ENCODE results near the gene SECISBP2. TPM values are rescaled to one million over a fixed set of nuclear protein-coding genes. Genes with fewer than 3 reads are reported as not detected.
A peak's percentile ranks its signal among the peaks of the same experiment; 100 is the strongest.

Gene SECISBP2
- total RNA-seq, 2 experiments from 2014 or later: 27.3 to 34.7 TPM

DNA sequence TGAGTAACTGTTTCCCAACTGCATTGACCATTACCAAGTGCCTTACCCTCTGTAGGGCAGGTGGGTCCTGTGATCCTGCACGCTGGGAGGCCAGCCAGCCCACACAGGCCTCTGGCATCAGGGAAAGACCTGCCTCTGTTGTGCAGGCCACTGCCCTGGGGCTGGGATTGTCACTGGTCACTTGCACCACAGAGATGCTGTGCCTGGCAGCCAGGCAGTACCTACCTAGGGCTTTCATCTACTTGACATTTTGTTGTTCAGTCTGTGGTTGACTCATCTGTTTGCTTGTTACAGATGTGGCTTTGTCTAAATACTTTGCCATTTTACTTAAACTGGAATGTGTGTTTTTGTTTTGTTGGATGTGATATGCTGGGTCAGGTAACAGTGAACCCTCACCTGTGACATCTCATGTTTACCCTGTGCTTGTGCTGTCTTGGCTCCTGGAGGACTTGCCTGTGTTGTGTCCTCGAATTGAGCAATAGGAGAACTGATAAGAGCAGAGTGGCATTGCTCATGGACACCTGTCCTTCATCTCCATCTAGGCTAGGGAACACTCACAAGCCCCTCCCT is 32.8 kb downstream of the SECISBP2 start:
- H3K36me3 Mint-ChIP-seq: peaks cover 38% of the 10 kb centered on the region

DNA sequence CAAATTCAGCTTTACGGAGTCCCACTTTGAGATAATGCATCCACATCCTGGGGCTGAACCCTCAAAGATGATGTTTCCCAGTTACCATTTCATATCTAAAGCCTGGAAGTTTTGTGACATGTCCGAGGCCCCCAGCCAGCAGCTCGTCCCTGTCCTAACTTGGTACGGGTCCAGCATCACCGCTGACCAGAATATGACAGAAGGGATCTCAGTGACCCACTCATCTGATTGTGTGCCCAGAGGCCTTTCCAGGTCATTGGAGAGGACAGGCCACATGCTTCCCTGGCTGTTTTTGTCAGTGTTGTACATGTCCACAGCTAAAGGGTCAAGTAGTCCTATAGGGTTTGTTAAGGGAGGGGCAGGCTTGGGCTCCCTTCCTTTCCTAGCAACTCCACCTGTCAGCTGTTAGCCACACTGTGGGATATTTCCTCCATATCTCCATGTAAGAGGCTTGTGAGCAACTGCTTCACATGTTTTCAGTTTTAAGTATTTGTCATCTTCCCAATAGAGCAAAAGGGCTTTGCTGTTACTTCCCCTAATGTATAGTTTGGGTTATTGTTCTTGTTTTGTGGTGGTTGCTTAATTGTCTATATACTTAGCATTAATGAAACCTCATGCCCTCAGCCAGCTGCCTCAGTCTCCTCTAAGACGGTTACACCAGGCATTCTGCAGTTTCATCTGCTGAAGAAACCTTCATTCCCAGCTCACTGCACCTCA is 33.4 kb downstream of the SECISBP2 start:
- Mint-ChIP-seq H3K4me3 (no peak overlapping the region), H3K27me3 (no peaks in the 10 kb centered on the region), H3K36me3 (peaks cover 38% of the 10 kb centered on the region), H3K9me3 (no peaks in the 10 kb centered on the region), H3K27ac (peak overlapping the region; percentile 81), H3K4me1 (peaks cover 23% of the 10 kb centered on the region)
- DNase-seq: no peak

More for the DNA sequence above, 32.8 kb downstream of the SECISBP2 start:
- peak overlapping the region; percentile 35 for H3K27ac Mint-ChIP-seq
- H3K4me3 Mint-ChIP-seq: no peak overlapping the region
- peaks cover 19% of the 10 kb centered on the region for H3K4me1 Mint-ChIP-seq
- DNase-seq: no peak
- no peaks in the 10 kb centered on the region for H3K9me3 Mint-ChIP-seq
- no peaks in the 10 kb centered on the region for H3K27me3 Mint-ChIP-seq

DNA sequence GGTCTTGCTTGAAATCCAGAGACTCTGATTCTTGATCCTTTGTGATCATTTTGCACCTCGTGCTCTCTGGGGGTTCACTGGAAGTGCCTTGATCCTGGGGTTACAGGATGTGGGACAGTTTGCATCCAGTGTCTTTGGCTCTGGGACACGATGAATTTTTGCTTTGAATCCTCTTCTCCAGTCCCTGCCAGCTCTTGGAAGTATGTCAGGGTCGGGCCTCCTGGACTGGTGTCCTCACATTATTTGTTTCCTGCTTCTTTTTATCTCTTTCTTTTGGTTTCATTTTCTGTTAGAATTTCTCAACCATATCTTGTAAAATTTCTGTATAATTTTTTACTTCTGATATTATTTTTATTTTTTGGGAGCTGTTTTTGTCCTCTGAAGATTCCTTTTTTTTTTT is 34.2 kb downstream of the SECISBP2 start:
- DNase-seq: no peak
- no peaks in the 10 kb centered on the region for H3K9me3 Mint-ChIP-seq
- peak overlapping the region; percentile 81 for H3K27ac Mint-ChIP-seq
- H3K4me3 Mint-ChIP-seq: no peak overlapping the region
- H3K4me1 Mint-ChIP-seq: peaks cover 27% of the 10 kb centered on the region
- H3K27me3 Mint-ChIP-seq: no peaks in the 10 kb centered on the region
- peaks cover 43% of the 10 kb centered on the region for H3K36me3 Mint-ChIP-seq

DNA sequence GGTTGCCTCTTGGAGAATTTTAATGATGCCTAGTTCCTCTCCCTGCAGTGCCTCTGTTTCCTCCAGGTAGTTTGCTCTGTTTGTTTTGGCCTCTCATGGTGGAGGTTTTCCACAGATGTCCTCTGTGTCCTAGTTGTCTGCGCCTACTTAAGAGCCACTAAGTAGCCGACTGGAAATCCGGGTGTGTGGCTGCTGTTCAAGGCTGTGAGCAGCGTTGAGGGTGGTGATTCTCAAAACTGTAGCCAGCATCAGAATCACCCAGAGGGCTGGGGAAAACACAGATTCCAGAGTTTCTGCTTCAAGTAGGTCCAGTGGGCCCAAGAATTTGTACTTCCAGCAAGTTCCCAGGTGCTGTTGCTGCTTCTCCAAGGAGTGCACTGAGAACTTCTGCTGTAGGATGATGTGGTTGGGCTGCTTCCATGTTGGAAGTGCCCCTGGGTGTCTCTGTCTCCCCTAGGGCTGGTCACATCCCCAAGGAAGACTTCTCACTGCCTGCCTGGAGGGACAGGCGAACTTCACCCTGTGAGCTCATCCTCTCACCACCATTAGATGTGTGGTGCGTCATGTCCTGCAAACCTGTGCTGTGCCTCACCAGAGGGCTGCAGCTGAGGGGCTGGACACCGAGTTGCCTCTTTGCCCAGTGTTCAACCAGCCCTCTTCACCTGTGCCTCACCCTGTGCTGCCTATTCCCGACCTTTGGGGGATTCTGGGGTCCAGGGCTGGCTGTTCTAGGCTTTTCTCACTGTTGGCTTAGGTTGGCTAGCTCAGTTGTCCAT is 34.8 kb downstream of the SECISBP2 start:
- H3K36me3 Mint-ChIP-seq: peaks cover 46% of the 10 kb centered on the region
- no peak overlapping the region for H3K4me3 Mint-ChIP-seq
- peak overlapping the region; percentile 75 for H3K27ac Mint-ChIP-seq
- H3K9me3 Mint-ChIP-seq: no peaks in the 10 kb centered on the region
- H3K27me3 Mint-ChIP-seq: no peaks in the 10 kb centered on the region
- peaks cover 30% of the 10 kb centered on the region for H3K4me1 Mint-ChIP-seq
- DNase-seq: no peak

DNA sequence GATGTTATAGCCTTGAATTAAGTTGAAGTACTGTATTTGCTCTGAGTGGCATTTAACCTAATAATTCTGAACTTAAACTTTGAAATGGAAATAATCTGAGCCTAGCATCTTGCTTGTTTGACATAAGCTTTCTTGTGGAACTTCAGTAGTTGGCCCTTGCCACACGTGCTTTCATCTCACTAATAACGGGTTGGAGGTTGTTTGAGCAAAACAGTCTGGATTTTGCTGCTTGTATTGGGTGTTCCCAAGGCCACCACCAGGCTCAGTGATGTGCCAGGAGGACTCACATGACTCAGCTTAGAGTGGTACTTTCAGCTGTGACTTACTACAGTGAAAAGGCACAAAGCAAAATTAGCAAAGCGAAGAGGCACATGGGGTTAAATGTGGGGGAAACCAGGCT is 35.7 kb downstream of the SECISBP2 start:
- Mint-ChIP-seq H3K4me3 (no peak overlapping the region), H3K9me3 (no peaks in the 10 kb centered on the region), H3K36me3 (peaks cover 48% of the 10 kb centered on the region), H3K27ac (peak overlapping the region; percentile 54), H3K4me1 (peaks cover 30% of the 10 kb centered on the region), H3K27me3 (no peaks in the 10 kb centered on the region)
- DNase-seq: no peak

DNA sequence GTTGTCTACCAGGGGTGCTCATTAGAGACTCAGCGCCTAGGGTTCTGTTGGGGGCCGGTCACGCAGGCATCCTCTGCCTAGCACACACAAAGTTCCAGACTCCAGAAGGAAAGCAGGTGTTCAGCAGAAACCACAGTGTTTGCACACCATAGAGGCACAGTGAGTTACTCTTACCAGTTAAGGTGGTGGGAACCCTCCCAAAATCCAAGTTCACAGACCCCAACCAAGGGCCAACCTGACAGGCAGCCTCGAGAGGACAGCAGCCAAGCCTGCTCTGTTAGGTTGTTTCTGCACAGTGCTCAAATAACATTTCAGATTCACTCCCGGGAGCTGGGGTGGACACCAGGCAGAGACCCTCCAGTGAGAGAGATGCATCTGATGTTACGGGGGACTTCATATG is 36.2 kb downstream of the SECISBP2 start:
- Mint-ChIP-seq H3K9me3 (no peaks in the 10 kb centered on the region), H3K36me3 (peaks cover 47% of the 10 kb centered on the region), H3K4me1 (peaks cover 30% of the 10 kb centered on the region), H3K27ac (no peak overlapping the region), H3K27me3 (no peaks in the 10 kb centered on the region), H3K4me3 (no peak overlapping the region)
- DNase-seq: no peak

DNA sequence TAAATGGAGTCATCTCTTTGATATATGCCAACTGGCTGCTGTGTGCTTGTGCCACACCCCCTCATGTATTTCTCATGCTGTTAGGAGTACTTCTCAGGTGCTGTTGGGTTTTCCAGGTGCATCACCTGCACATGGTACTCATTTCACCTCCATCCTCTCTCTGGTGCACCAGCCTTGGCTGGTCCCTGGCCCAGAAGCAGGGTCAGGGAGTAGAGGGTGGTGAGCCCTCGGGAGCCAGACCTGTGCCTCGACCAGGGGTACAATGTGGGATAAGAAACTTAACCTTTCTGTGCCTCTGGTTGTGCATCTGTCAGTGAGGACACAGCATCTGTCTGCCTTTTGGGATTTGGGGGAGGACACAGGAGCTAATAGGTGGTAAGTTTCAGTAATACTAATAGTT is 38.5 kb downstream of the SECISBP2 start:
- Mint-ChIP-seq H3K4me1 (peaks cover 22% of the 10 kb centered on the region), H3K27ac (no peak overlapping the region), H3K4me3 (no peak overlapping the region), H3K27me3 (no peaks in the 10 kb centered on the region), H3K36me3 (peaks cover 51% of the 10 kb centered on the region), H3K9me3 (no peaks in the 10 kb centered on the region)
- no peak for DNase-seq

DNA sequence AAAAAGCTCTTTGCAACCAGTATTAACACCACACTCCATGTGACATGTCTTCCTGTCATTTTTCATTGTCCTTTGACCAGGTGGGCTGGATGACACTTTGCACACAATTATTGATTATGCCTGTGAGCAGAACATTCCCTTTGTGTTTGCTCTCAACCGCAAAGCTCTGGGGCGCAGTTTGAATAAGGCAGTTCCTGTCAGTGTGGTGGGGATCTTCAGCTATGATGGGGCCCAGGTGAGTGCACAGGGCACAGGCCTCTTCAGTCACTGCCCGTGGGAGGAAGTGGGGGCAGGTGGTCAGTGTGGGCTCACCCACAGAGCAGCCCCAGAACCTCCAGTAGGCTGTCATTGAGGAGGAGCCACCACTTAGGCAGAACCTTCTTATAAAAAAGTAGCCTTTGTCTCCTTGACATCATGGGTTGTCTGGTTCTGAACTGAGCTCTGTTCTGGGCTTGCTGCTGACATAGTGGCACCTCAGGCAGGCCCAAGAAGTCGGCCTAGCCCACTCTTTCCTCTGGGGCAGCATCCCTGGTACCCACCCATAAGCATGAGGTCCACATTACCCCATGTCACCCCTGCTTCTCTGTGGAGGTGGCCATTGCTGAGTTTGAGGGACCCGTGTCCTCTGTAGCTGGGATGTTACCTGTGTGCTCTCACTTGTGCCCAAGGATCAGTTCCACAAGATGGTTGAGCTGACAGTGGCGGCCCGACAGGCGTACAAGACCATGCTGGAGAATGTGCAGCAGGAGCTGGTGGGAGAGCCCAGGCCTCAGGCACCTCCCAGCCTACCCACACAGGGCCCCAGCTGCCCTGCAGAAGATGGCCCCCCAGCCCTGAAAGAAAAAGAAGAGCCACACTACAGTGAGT is 39.3 kb downstream of the SECISBP2 start:
- H3K9me3 Mint-ChIP-seq: no peaks in the 10 kb centered on the region
- H3K36me3 Mint-ChIP-seq: peaks cover 46% of the 10 kb centered on the region

DNA sequence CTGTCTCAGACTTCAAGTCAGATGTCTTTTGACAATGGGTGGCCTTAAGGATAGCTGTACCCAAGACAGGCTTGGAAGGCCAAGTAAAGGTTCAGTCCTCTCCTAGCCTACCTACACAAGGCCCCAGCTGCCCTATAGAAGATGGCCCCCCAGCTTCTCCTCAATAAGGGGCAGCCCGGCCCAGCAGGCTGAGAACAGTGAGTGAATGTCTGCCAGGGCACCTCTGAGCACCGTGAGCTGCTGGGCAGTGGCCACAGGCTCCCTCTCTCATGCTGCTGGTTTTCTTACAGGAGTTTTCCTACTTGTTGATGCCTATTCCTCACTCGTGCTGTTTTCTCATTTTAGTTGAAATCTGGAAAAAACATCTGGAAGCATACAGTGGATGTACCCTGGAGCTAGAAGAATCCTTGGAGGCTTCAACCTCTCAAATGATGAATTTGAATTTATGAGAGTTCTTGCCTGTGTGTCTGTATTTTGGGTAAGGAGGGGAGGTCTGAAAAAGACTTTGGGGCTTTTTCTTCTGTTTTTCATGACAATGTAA is 40.1 kb downstream of the SECISBP2 start:
- DNase-seq: no peak
- H3K27ac Mint-ChIP-seq: peak overlapping the region; percentile 54

More for the DNA sequence above, 39.3 kb downstream of the SECISBP2 start:
- no peak for DNase-seq
- peak overlapping the region; percentile 64 for H3K27ac Mint-ChIP-seq
- H3K4me1 Mint-ChIP-seq: peaks cover 14% of the 10 kb centered on the region
- no peaks in the 10 kb centered on the region for H3K27me3 Mint-ChIP-seq
- H3K4me3 Mint-ChIP-seq: no peak overlapping the region

DNA sequence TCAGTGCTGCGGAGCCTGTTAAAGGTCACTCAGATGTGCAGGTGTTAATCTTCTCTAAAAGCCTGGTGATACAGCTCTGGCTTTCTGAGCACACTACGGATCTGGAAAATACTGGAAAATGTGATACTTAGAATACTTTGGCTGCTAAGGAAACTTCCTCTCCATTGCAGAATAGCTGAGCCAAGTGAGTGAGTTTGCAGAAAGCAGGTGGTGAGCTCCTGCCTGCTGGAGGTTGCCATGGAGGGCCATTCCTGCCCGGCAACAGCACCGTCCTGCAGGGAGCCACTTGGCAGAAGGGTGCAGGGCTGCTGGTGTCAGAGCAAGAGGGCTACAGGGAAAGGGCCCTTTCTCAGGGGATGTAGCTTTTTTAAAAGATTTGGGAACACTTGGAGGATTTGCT is 40.7 kb downstream of the SECISBP2 start:
- H3K4me1 Mint-ChIP-seq: peaks cover 11% of the 10 kb centered on the region
- no peak overlapping the region for H3K4me3 Mint-ChIP-seq
- no peaks in the 10 kb centered on the region for H3K9me3 Mint-ChIP-seq
- DNase-seq: no peak
- peak overlapping the region; percentile 29 for H3K27ac Mint-ChIP-seq
- no peaks in the 10 kb centered on the region for H3K27me3 Mint-ChIP-seq
- H3K36me3 Mint-ChIP-seq: peaks cover 41% of the 10 kb centered on the region

More for the DNA sequence above, 40.1 kb downstream of the SECISBP2 start:
- Mint-ChIP-seq H3K27me3 (no peaks in the 10 kb centered on the region), H3K36me3 (peaks cover 42% of the 10 kb centered on the region), H3K4me3 (no peak overlapping the region), H3K4me1 (peaks cover 11% of the 10 kb centered on the region), H3K9me3 (no peaks in the 10 kb centered on the region)

DNA sequence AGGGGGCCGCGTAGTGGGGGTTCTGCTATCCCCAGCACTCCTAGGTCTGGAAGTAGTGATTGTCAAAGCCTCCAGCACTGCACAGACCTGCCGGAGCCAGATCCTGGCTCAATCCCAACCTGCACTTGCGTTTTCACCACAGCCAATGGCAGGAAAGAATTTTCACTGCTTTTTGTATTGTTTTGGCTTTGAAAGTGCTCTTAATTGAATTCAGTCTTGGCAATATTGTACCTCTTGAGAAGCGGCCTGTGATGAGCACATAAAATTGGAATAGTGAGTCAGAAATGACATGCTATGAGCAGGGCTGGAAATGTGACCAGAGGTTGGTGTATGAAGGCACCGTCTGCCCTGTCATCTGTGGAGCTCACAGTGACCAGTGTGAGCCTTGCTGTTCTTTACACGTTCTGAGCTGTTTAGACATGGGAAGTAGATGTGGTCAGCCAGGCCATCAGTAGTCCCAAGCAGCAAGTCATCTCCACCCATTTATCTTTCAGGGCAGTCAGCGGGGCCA is 41.5 kb downstream of the SECISBP2 start:
- Mint-ChIP-seq H3K4me1 (peaks cover 11% of the 10 kb centered on the region), H3K27ac (peak overlapping the region; percentile 62), H3K4me3 (no peak overlapping the region), H3K36me3 (peaks cover 42% of the 10 kb centered on the region), H3K9me3 (no peaks in the 10 kb centered on the region), H3K27me3 (no peaks in the 10 kb centered on the region)
- no peak for DNase-seq

DNA sequence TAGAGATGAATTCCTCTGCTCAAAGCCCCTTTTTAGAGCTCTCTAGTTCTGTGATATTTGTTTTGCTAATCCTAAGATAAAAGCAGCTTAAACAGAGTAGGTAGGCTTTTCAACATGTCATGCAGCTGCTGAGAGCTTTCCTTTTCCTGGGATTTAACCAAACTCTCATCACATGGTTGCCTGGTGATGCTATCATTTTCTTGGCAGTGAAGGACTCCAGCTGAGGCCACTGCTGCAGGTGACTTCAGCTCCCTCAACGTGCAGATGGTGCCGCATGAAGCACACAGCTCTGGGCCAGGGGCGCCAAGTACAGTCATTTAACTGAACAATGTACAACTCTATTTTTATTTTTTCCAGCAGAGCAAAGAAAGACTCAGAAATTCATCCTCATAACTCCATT is 42.2 kb downstream of the SECISBP2 start:
- no peak for DNase-seq
- H3K4me1 Mint-ChIP-seq: peaks cover 11% of the 10 kb centered on the region
- H3K9me3 Mint-ChIP-seq: no peaks in the 10 kb centered on the region
- H3K4me3 Mint-ChIP-seq: no peak overlapping the region
- H3K27me3 Mint-ChIP-seq: no peaks in the 10 kb centered on the region
- H3K27ac Mint-ChIP-seq: peak overlapping the region; percentile 46
- peaks cover 42% of the 10 kb centered on the region for H3K36me3 Mint-ChIP-seq

DNA sequence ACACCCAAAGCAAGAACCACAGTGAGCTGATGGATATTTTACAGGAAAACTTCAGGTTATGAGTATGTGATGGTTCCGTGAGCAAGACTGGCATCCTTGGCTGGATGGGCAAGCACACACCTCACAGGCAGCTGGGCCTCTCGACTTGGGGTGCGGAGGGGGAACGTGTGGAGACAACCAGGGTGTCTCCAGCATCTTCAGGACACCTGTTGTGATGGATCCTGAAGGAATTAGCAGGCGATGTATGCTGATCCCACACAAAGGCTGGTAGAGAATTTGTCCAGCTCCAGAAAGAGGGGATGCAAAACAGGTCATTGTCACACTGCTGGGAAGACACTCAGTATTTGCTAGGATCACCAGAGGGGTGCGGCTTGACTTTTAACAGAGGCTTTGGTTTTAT is 42.7 kb downstream of the SECISBP2 start:
- Mint-ChIP-seq H3K9me3 (no peaks in the 10 kb centered on the region), H3K4me3 (no peak overlapping the region), H3K4me1 (peaks cover 11% of the 10 kb centered on the region), H3K27ac (no peak overlapping the region), H3K36me3 (peaks cover 41% of the 10 kb centered on the region), H3K27me3 (no peaks in the 10 kb centered on the region)
- no peak for DNase-seq
